D341Med (cell line): Measurements from ENCODE around the gene CBX8.
A peak's percentile ranks its signal among the peaks of the same experiment; 100 is the strongest.

Source experiments
- DNase-seq: peaks from one replicate; pipeline ENCODE4 v3.0.0; 2012; ENCODE audit warnings: low spot score

CBX8 gene

DNA sequence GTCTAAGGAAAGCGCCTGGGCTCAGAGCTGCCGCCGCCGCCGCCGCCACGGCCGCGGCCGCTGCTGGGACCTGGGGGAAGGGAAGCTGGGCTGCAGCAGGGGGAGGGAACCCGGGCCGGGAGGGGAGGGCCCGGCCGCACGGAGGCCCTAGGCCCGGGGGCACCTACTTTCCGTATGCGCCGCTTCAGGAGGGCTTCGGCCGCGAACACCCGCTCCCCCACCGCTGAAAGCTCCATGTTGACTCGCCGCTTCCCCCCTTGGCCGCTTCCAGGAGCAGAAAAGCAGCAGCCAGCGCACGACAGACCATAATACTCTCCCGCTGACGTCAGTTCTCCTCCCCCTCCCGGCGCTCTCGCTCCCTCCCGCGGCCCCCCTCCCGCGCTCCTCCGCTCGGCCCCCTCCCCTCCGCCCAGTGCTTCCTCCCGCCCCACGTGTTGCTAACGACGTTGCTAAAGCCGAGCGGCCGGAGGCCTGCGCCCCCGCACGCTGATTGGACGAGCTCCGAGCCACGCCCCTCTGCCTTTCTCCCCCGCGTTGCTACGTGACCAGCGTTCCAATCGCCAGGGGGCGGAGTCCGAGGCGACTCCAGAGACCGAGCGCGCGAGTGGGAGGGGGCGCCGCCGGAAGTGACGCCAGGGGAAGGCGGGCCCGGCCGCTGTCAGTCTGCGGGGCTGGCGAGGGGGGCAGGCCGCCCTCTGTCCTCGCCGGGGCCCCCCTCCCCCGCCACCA is at the start of gene CBX8:
Gene CBX8, minus strand, starts transcription at position 315 of the 729 bp plus-strand sequence. Its CDS starts 79 bp downstream, at position 236.
- peak; percentile 99 for DNase-seq

DNA sequence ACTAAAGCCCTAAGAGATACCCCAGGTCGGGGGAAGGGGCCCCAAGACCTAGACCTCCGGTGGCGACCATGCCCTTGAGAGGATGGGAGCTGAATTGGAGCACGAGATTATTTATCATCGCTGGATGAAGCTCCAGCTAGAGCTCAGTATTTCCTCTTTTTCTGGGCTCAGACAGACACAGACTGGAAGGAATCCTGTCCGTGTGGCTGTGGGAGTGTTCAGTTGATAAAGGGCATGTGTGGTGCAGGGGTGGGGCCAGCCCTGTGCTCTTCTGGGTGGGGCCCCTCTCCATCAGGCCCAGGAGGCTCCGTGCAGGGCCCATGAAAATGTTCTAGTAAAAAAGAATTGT is 48.7 kb upstream of the CBX8 start:
- DNase-seq, result no peak

- peak; percentile 97 for DNase-seq
Observed at GRCh38 chr17:79844869-79845600, 48.2 kb upstream of the CBX8 start.

GRCh38 chr17:79843816-79844800 is 47.2 kb upstream of the CBX8 start:
- DNase-seq, result peak; percentile 85

- no peak for DNase-seq
Observed at GRCh38 chr17:79843474-79843815, 46.6 kb upstream of the CBX8 start.

- peak; percentile 79 for DNase-seq
Observed at GRCh38 chr17:79842656-79843473, 46.0 kb upstream of the CBX8 start.

GRCh38 chr17:79842136-79842655 is 45.3 kb upstream of the CBX8 start:
- DNase-seq, result no peak

- DNase-seq, result no peak
Observed at GRCh38 chr17:79841369-79842135, 44.7 kb upstream of the CBX8 start.

- no peak for DNase-seq
Observed at GRCh38 chr17:79840989-79841286, 44.1 kb upstream of the CBX8 start.

DNA sequence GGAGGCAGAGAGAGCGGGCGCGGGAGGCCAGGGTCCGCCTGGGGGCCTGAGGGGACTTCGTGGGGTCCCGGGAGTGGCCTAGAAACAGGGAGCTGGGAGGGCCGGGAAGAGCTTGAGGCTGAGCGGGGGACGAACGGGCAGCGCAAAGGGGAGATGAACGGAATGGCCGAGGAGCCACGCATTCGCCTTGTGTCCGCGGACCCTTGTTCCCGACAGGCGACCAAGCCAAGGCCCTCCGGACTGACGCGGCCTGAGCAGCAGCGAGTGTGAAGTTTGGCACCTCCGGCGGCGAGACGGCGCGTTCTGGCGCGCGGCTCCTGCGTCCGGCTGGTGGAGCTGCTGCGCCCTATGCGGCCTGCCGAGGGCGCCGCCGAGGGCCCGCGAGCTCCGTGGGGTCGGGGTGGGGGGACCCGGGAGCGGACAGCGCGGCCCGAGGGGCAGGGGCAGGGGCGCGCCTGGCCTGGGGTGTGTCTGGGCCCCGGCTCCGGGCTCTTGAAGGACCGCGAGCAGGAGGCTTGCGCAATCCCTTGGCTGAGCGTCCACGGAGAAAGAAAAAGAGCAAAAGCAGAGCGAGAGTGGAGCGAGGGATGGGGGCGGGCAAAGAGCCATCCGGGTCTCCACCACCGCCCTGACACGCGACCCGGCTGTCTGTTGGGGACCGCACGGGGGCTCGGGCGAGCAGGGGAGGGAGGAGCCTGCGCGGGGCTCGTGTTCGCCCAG is 43.6 kb upstream of the CBX8 start:
- DNase-seq, result peak; percentile 76

GRCh38 chr17:79839356-79840268 is 42.7 kb upstream of the CBX8 start, which contains the start of gene CBX4:
Gene CBX4 (minus strand): TSS chr17:79839440. CDS start chr17:79839251, 189 bp downstream.
- DNase-seq, result peak; percentile 100

DNA sequence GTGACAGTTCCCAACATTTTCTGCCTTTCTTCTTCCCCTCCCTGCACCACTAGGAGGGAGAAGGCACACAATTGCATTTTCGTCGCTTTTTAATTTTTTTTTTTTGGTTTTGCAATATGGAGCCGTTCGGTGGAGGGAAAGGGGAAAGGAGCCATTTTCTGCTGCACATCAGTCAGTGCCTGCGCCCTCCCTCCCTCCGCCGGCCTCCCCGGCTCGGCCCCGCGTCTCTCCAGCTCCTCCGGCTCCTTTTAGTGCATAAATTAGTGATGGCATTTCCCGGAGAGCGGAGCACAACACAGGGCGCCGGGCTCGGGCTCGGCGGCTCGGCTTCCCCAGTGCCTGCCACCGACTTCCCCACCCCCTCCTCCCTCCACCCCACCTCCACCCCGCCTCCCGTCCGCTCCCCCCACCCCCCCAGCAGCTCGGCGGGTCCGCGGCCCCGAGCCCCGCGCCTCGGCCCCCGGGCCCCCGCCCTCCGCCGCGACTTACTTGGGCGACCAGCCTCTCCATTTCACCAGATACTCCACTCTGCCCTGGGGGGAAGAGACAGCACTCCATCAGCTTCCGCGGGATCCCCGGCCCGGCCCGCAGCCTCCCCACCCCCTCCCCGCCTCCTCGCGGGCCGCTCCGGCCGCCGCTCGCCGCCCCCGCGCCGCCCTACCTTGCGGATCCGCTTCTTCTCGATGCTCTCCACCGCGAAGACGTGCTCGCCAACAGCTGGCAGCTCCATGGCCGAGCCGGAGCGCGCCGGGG is 41.8 kb upstream of the CBX8 start:
- DNase-seq, result peak; percentile 82

GRCh38 chr17:79837888-79838521 is 41.1 kb upstream of the CBX8 start:
- no peak for DNase-seq

GRCh38 chr17:79836972-79837887 is 40.4 kb upstream of the CBX8 start:
- DNase-seq, result no peak

- DNase-seq, result no peak
Observed at GRCh38 chr17:79836510-79836971, 39.7 kb upstream of the CBX8 start.

GRCh38 chr17:79835953-79836509 is 39.2 kb upstream of the CBX8 start:
- peak; percentile 51 for DNase-seq
